SK-N-SH (cell line): ENCODE measurements around the gene IQCK. TPM values are rescaled to one million over a fixed set of nuclear protein-coding genes. Genes with fewer than 3 reads are reported as not detected.

Source experiments
- CTCF ChIA-PET: fragments of 300-600, 350-600 bp; formaldehyde crosslinking; extraction: SDS; loops from one replicate; lab custom pipeline; 2021; lab: Yijun Ruan, JAX
- POLR2A ChIA-PET: fragments of 350-600 bp; sonication (Branson Sonifier 250); formaldehyde crosslinking; extraction: SDS; loops from one replicate; lab custom pipeline; 2020; ENCODE audit warnings: antibody characterized with exemption, inconsistent platforms; lab: Yijun Ruan, JAX
- DNase-seq: peaks from one replicate; pipeline ENCODE4 v3.0.0; 2012
- H2AFZ ChIP-seq: fragments of 200-600 bp; sonication (generic); 2 replicates; pipeline ENCODE4 v1.8.1; 2016; ENCODE audit warnings: antibody characterized with exemption, mild to moderate bottlenecking, low read depth
- H3F3A ChIP-seq: fragments of 200-600 bp; sonication (generic); replicated peaks from 2 replicates; pipeline ENCODE3; 2016; ENCODE audit warnings: antibody characterized with exemption, mild to moderate bottlenecking; ENCODE audit not compliant: insufficient read depth
- H3K27ac ChIP-seq, 2 experiments: fragments of 200-500 bp in 1 of 2; fragments of 200-600 bp in 1 of 2; sonication (Bioruptor generic) in 1 of 2; sonication (generic), shearing (Covaris generic) in 1 of 2; 2 replicates each; pipeline versions ENCODE4 v1.5.1 to v1.6.1; 2014 to 2016; ENCODE audit warnings: low read depth in 2 of 2, inconsistent platforms in 1 of 2, low read length in 1 of 2, mild to moderate bottlenecking in 1 of 2, mixed read lengths in 1 of 2
- H3K27me3 ChIP-seq: fragments of 200-600 bp; sonication (generic), shearing (Covaris generic); 2 replicates; pipeline ENCODE4 v1.6.1; 2016; ENCODE audit warnings: mixed run types; ENCODE audit not compliant: insufficient read depth
- H3K36me3 ChIP-seq, 2 experiments: fragments of 200-500 bp in 1 of 2; fragments of 200-600 bp in 1 of 2; sonication (Bioruptor generic) in 1 of 2; sonication (generic) in 1 of 2; replicated peaks in 1 of 2; 2 replicates each; pipeline versions ENCODE3 to v1.5.1; 2014 to 2016; ENCODE audit warnings: low read length in 1 of 2, mild to moderate bottlenecking in 1 of 2; ENCODE audit not compliant: insufficient read depth in 2 of 2, control insufficient read depth in 1 of 2
- H3K4me1 ChIP-seq, 2 experiments: fragments of 200-500 bp in 1 of 2; fragments of 200-600 bp in 1 of 2; sonication (Bioruptor generic) in 1 of 2; sonication (generic), shearing (Covaris generic) in 1 of 2; 2 replicates each; pipeline versions ENCODE4 v1.5.1 to v1.6.1; 2014 to 2016; ENCODE audit warnings: low read depth in 1 of 2, low read length in 1 of 2, mixed run types in 1 of 2; ENCODE audit not compliant: insufficient read depth in 2 of 2, control insufficient read depth in 1 of 2
- H3K4me2 ChIP-seq: fragments of 200-600 bp; sonication (generic), shearing (Covaris generic); 2 replicates; pipeline ENCODE4 v1.6.1; 2017; ENCODE audit warnings: mixed run types
- H3K4me3 ChIP-seq, 2 experiments: fragments of 200-500 bp in 1 of 2; fragments of 200-600 bp in 1 of 2; sonication (Bioruptor generic) in 1 of 2; sonication (generic), shearing (Covaris generic) in 1 of 2; 2 replicates each; pipeline versions ENCODE4 v1.5.1 to v1.8.1; 2014 to 2016; ENCODE audit warnings: low read depth in 2 of 2, inconsistent platforms in 1 of 2, low read length in 1 of 2, mild to moderate bottlenecking in 1 of 2, mixed read lengths in 1 of 2, moderate library complexity in 1 of 2
- H3K79me2 ChIP-seq: fragments of 200-600 bp; sonication (generic); 2 replicates; pipeline ENCODE4 v1.8.1; 2017; ENCODE audit warnings: mild to moderate bottlenecking; ENCODE audit not compliant: insufficient read depth
- H3K9ac ChIP-seq: fragments of 200-600 bp; sonication (generic); 2 replicates; pipeline ENCODE4 v1.6.1; 2017; ENCODE audit warnings: mixed run types
- H3K9me2 ChIP-seq: fragments of 200-600 bp; sonication (generic); 2 replicates; pipeline ENCODE4 v1.6.1; 2017; ENCODE audit warnings: mixed run types
- H3K9me3 ChIP-seq: fragments of 200-600 bp; sonication (generic); 2 replicates; pipeline ENCODE4 v1.6.1; 2017; ENCODE audit warnings: mixed run types, mild to moderate bottlenecking, moderate library complexity
- H4K20me1 ChIP-seq: fragments of 200-600 bp; sonication (generic); 2 replicates; pipeline ENCODE4 v1.6.1; 2017; ENCODE audit warnings: mild to moderate bottlenecking, mixed run types; ENCODE audit not compliant: insufficient read depth
- CHD2 ChIP-seq: fragments of 150-350 bp; IDR thresholded peaks from 2 replicates; pipeline ENCODE4 v1.6.1; 2018; ENCODE audit warnings: low read length; ENCODE audit not compliant: partially characterized antibody
- EP300 ChIP-seq, 2 experiments: IDR thresholded peaks; 2 replicates each; pipeline versions ENCODE4 v1.4.0 to v1.6.1; 2012; ENCODE audit warnings: borderline replicate concordance in 1 of 2, low read depth in 1 of 2, low read length in 1 of 2
- EZH2phosphoT487 ChIP-seq: fragments of 200-600 bp; sonication (generic); IDR thresholded peaks from 2 replicates; pipeline ENCODE4 v1.6.1; 2017; ENCODE audit warnings: low read depth, mixed run types, mild to moderate bottlenecking, antibody characterized with exemption, moderate library complexity, borderline replicate concordance
- MAX ChIP-seq: IDR thresholded peaks from 2 replicates; pipeline ENCODE4 v1.4.0; 2012; ENCODE audit warnings: low read depth
- NFIC ChIP-seq: IDR thresholded peaks from 2 replicates; pipeline ENCODE4 v1.4.0; 2012; ENCODE audit warnings: borderline replicate concordance
- PBX3 ChIP-seq: IDR thresholded peaks from 2 replicates; pipeline ENCODE4; 2012
- REST ChIP-seq: IDR thresholded peaks from 2 replicates; pipeline ENCODE4 v1.6.1; 2012; ENCODE audit warnings: mild to moderate bottlenecking, low read depth, low read length, moderate library complexity
- RFX5 ChIP-seq: IDR thresholded peaks from 2 replicates; pipeline ENCODE4 v1.6.1; 2012; ENCODE audit warnings: mild to moderate bottlenecking, improper control_type of control experiment, low read length
- RXRA ChIP-seq: IDR thresholded peaks from 2 replicates; pipeline ENCODE4 v1.4.0; 2012; ENCODE audit warnings: low read depth, mild to moderate bottlenecking, borderline replicate concordance
- SMC3 ChIP-seq: IDR thresholded peaks from 2 replicates; pipeline ENCODE4 v1.6.1; 2012; ENCODE audit warnings: low read depth, low read length, improper control_type of control experiment
- TCF12 ChIP-seq: IDR thresholded peaks from 2 replicates; pipeline ENCODE4 v1.4.0; 2012
- USF1 ChIP-seq: IDR thresholded peaks from 2 replicates; pipeline ENCODE4 v1.4.0; 2012; ENCODE audit warnings: low read depth, borderline replicate concordance
- USF2 ChIP-seq: fragments of 150-350 bp; IDR thresholded peaks from 2 replicates; pipeline ENCODE4 v1.6.1; 2017; ENCODE audit warnings: antibody characterized with exemption, low read length, low read depth, borderline replicate concordance
- YY1 ChIP-seq: IDR thresholded peaks from 2 replicates; pipeline ENCODE4 v1.4.0; 2012; ENCODE audit warnings: low read depth, mild to moderate bottlenecking
- WGBS: methylation state at CpG from one replicate; pipeline ENCODE4 v1.1.6; 2017; ENCODE audit warnings: low lambda C conversion rate; 5-methylcytosine and 5-hydroxymethylcytosine counted together
- polyA plus RNA-seq, 3 experiments: library from polyadenylated mRNA; depleted of rRNA; stranded (reverse); fragments of >200 nt; gene quantifications; 2 replicates each; pipeline ENCODE4 v1.2.3, GENCODE V29; 2012

Gene IQCK
- polyA plus RNA-seq, 1 of the 3 experiments (the other 2 are of a cell fraction), result 7.3 TPM

GRCh38 chr16:19784183-19784736 lies 66.2 kb downstream of the IQCK start:
- WGBS, result 88% methylated on average over 3 of the region's 3 CpGs
- no peaks in the 10 kb centered on the region for H3K36me3 ChIP-seq
- no peaks in the 10 kb centered on the region for H3K9me2 ChIP-seq
- no peaks in the 10 kb centered on the region for H3F3A ChIP-seq
- no peak overlapping the region for H3K4me2 ChIP-seq
- POLR2A ChIA-PET, result no interaction called here
- H3K27ac ChIP-seq, result no peak overlapping the region
- no peak for DNase-seq
- H3K4me3 ChIP-seq, result no peak overlapping the region
- H3K9ac ChIP-seq, result no peak overlapping the region
- no peaks in the 10 kb centered on the region for H3K27me3 ChIP-seq
- H3K4me1 ChIP-seq, result no peaks in the 10 kb centered on the region
- CTCF ChIA-PET, result no interaction called here
- H3K79me2 ChIP-seq, result no peaks in the 10 kb centered on the region
- no peak overlapping the region for H2AFZ ChIP-seq
- TF ChIP-seq EZH2phosphoT487, result no peak
- TF ChIP-seq MAX, result no peak
- TF ChIP-seq CHD2, result no peak
- no peak for TF ChIP-seq RFX5
- TF ChIP-seq, all 33 proteins: peak for 0
- Histone ChIP-seq H3K9me3 (no peaks in the 10 kb centered on the region), H4K20me1 (no peaks in the 10 kb centered on the region)

- no peak overlapping the region for H3K4me2 ChIP-seq
Measured at GRCh38 chr16:19785081-19785480, 67.0 kb downstream of the IQCK start.

More at GRCh38 chr16:19785081-19785480, 67.0 kb downstream of the IQCK start:
- Histone ChIP-seq H3K79me2 (no peaks in the 10 kb centered on the region), H3K9ac (no peak overlapping the region), H3F3A (no peaks in the 10 kb centered on the region), H4K20me1 (no peaks in the 10 kb centered on the region), H3K27ac (no peak overlapping the region), H2AFZ (no peak overlapping the region), H3K36me3 (no peaks in the 10 kb centered on the region), H3K9me2 (no peaks in the 10 kb centered on the region), H3K27me3 (no peaks in the 10 kb centered on the region), H3K4me3 (no peak overlapping the region), H3K9me3 (no peaks in the 10 kb centered on the region), H3K4me1 (no peaks in the 10 kb centered on the region)
- ChIA-PET CTCF (no interaction called here), POLR2A (no interaction called here)
- no peak for TF ChIP-seq USF2
- TF ChIP-seq NFIC, result no peak
- no peak for TF ChIP-seq TCF12
- no peak for TF ChIP-seq PBX3
- TF ChIP-seq USF1, result no peak
- no peak for TF ChIP-seq RXRA
- no peak for TF ChIP-seq RFX5
- no peak for TF ChIP-seq REST
- TF ChIP-seq EZH2phosphoT487, result no peak
- TF ChIP-seq SMC3, result no peak
- TF ChIP-seq EP300 (IDR thresholded peaks at IDR 0.05; ENCODE audit: borderline replicate concordance in 1 of 2, low read depth in 1 of 2, low read length in 1 of 2), result no peak
- no peak for TF ChIP-seq YY1
- DNase-seq, result no peak
- 100% methylated on average over 1 of the region's 1 CpG for WGBS
